ENCODE data around the gene MCOLN3.
"Not testable (repeated sequence)": the region's sequence is repeated elsewhere in the genome, so short reads cannot be mapped to it uniquely, and the experiment has no call there.

Gene MCOLN3

GRCh38 chr1:84988588-84988987, 59.7 kb downstream of the MCOLN3 start:
- no peak for DNase-seq

- DNase-seq: not testable (repeated sequence)
These were observed 61.7 kb downstream of the MCOLN3 start for GRCh38 chr1:84986561-84986960.

- DNase-seq: no peak
These were observed 62.9 kb downstream of the MCOLN3 start for GRCh38 chr1:84985365-84985764.

- no peak for DNase-seq
These were observed 65.9 kb downstream of the MCOLN3 start for GRCh38 chr1:84982395-84982794.

- DNase-seq: no peak
These were observed 73.3 kb downstream of the MCOLN3 start for GRCh38 chr1:84975035-84975434.

GRCh38 chr1:84973498-84974334, 74.6 kb downstream of the MCOLN3 start:
- no peak for DNase-seq

GRCh38 chr1:84972377-84972987, 75.8 kb downstream of the MCOLN3 start:
- no peak for DNase-seq

GRCh38 chr1:84971957-84972356, 76.3 kb downstream of the MCOLN3 start:
- no peak for DNase-seq

- no peak for DNase-seq
These were observed 78.6 kb downstream of the MCOLN3 start for GRCh38 chr1:84969489-84970250.

- no peak for DNase-seq
These were observed 79.4 kb downstream of the MCOLN3 start for GRCh38 chr1:84968865-84969264.

GRCh38 chr1:84968101-84968500, 80.2 kb downstream of the MCOLN3 start:
- no peak for DNase-seq
